HEK293T (cell line): ENCODE results near the gene FAM170B.

ENCODE experiments used
- ARNT ChIP-seq: fragments of 450-650 bp; IDR thresholded peaks from 2 replicates; pipeline ENCODE4 v1.6.1; 2017; ENCODE audit warnings: mild to moderate bottlenecking
- BHLHE40 ChIP-seq: fragments of 450-650 bp; IDR thresholded peaks from 2 replicates; pipeline ENCODE4 v1.6.1; 2016; ENCODE audit warnings: mild to moderate bottlenecking, moderate library complexity, borderline replicate concordance
- ELF4 ChIP-seq: fragments of 450-650 bp; IDR thresholded peaks from 2 replicates; pipeline ENCODE4 v1.6.1; 2017; ENCODE audit warnings: antibody characterized with exemption
- FOXA1 ChIP-seq: fragments of 450-650 bp; IDR thresholded peaks from 2 replicates; pipeline ENCODE4 v1.6.1; 2016; ENCODE audit warnings: mild to moderate bottlenecking
- FOXK2 ChIP-seq: fragments of 450-650 bp; IDR thresholded peaks from 2 replicates; pipeline ENCODE4 v1.6.1; 2016; ENCODE audit warnings: mild to moderate bottlenecking
- FOXM1 ChIP-seq: fragments of 450-650 bp; IDR thresholded peaks from 2 replicates; pipeline ENCODE4 v1.6.1; 2017; ENCODE audit warnings: mild to moderate bottlenecking, borderline replicate concordance
- L3MBTL2 ChIP-seq: fragments of 450-650 bp; conservative IDR thresholded peaks from 2 replicates; pipeline ENCODE4 v1.6.1; 2016; ENCODE audit warnings: mild to moderate bottlenecking
- LEF1 ChIP-seq: fragments of 450-650 bp; IDR thresholded peaks from 2 replicates; pipeline ENCODE4 v1.6.1; 2017; ENCODE audit warnings: mild to moderate bottlenecking, borderline replicate concordance
- PKNOX1 ChIP-seq: fragments of 450-650 bp; IDR thresholded peaks from 2 replicates; pipeline ENCODE4 v1.6.1; 2016
- SP1 ChIP-seq: fragments of 450-650 bp; IDR thresholded peaks from 2 replicates; pipeline ENCODE4 v1.6.1; 2017
- SUZ12 ChIP-seq: fragments of 450-650 bp; IDR thresholded peaks from 2 replicates; pipeline ENCODE4 v1.6.1; 2016; ENCODE audit warnings: mild to moderate bottlenecking
- TARDBP ChIP-seq: fragments of 450-650 bp; IDR thresholded peaks from 2 replicates; pipeline ENCODE4 v1.6.1; 2016
- ZNF384 ChIP-seq: fragments of 450-650 bp; IDR thresholded peaks from 2 replicates; pipeline ENCODE4 v1.6.1; 2016

GRCh38 chr10:49151025-49151445 is 17.2 kb upstream of the FAM170B start:
- no peak for TF ChIP-seq BHLHE40
- no peak for TF ChIP-seq SUZ12
- no peak for TF ChIP-seq FOXK2
- no peak for TF ChIP-seq ARNT
- TF ChIP-seq FOXA1, result no peak
- no peak for TF ChIP-seq ELF4
- no peak for TF ChIP-seq FOXM1
- TF ChIP-seq SP1, result no peak
- no peak for TF ChIP-seq ZNF384
- TF ChIP-seq TARDBP, result no peak
- no peak for TF ChIP-seq LEF1
- TF ChIP-seq L3MBTL2, result no peak
- TF ChIP-seq PKNOX1, result no peak
